GM12892 (cell line): ENCODE measurements around the gene TNFRSF12A.
A peak's percentile ranks its signal among the peaks of the same experiment; 100 is the strongest.

Experiments
- POLR2A ChIP-seq: IDR thresholded peaks from 2 replicates; pipeline ENCODE4 v1.6.1; 2011; ENCODE audit warnings: low read depth, low read length, control low read depth
- POLR2AphosphoS5 ChIP-seq: IDR thresholded peaks from 2 replicates; pipeline ENCODE4 v1.6.1; 2011; ENCODE audit warnings: low read depth, low read length, control low read depth

GRCh38 chr16:2973605-2974318 is 46.4 kb upstream of the TNFRSF12A start:
- no peak; the same call in 1 of the 2 replicates for TF ChIP-seq POLR2AphosphoS5
- peak; percentile 51; the same call in 1 of the 2 replicates for TF ChIP-seq POLR2A
